ENCODE data around the gene MAML3.

Gene MAML3

GRCh38 chr4:140153718-140154571 lies at the start of gene MAML3:
Gene MAML3, minus strand, starts transcription at chr4:140154184. Its CDS starts 857 bp downstream, at chr4:140153327.
- no peak for TF ChIP-seq CTCF (IDR thresholded peaks at IDR 0.05; ENCODE audit: borderline replicate concordance, control extremely low read depth, extremely low read depth, insufficient read depth, missing control alignments)
- peak; percentile 65 for DNase-seq (ENCODE audit: low spot score)
- in situ Hi-C loops (cut with MboI; ENCODE audit: low sequenced_read_pairs, unreplicated experiment): no loop called here

- no peak for DNase-seq (ENCODE audit: low spot score)
- TF ChIP-seq CTCF (IDR thresholded peaks at IDR 0.05; ENCODE audit: borderline replicate concordance, control extremely low read depth, extremely low read depth, insufficient read depth, missing control alignments): no peak
- in situ Hi-C loops (cut with MboI; ENCODE audit: low sequenced_read_pairs, unreplicated experiment): no loop called here
These were observed 45.0 kb upstream of the MAML3 start for GRCh38 chr4:140198942-140199341.

- TF ChIP-seq CTCF (IDR thresholded peaks at IDR 0.05; ENCODE audit: borderline replicate concordance, control extremely low read depth, extremely low read depth, insufficient read depth, missing control alignments): no peak
- in situ Hi-C loops (cut with MboI; ENCODE audit: low sequenced_read_pairs, unreplicated experiment): no loop called here
- no peak for DNase-seq (ENCODE audit: low spot score)
These were observed 41.8 kb upstream of the MAML3 start for GRCh38 chr4:140195806-140196205.

GRCh38 chr4:140189805-140190204 lies 35.8 kb upstream of the MAML3 start:
- TF ChIP-seq CTCF (IDR thresholded peaks at IDR 0.05; ENCODE audit: borderline replicate concordance, control extremely low read depth, extremely low read depth, insufficient read depth, missing control alignments): no peak
- in situ Hi-C loops (cut with MboI; ENCODE audit: low sequenced_read_pairs, unreplicated experiment): no loop called here
- DNase-seq (ENCODE audit: low spot score): no peak

GRCh38 chr4:140188975-140189374 lies 35.0 kb upstream of the MAML3 start:
- no peak for DNase-seq (ENCODE audit: low spot score)
- TF ChIP-seq CTCF (IDR thresholded peaks at IDR 0.05; ENCODE audit: borderline replicate concordance, control extremely low read depth, extremely low read depth, insufficient read depth, missing control alignments): no peak
- in situ Hi-C loops (cut with MboI; ENCODE audit: low sequenced_read_pairs, unreplicated experiment): no loop called here

- TF ChIP-seq CTCF (IDR thresholded peaks at IDR 0.05; ENCODE audit: borderline replicate concordance, control extremely low read depth, extremely low read depth, insufficient read depth, missing control alignments): no peak
- no peak for DNase-seq (ENCODE audit: low spot score)
- in situ Hi-C loops (cut with MboI; ENCODE audit: low sequenced_read_pairs, unreplicated experiment): no loop called here
These were observed 33.3 kb upstream of the MAML3 start for GRCh38 chr4:140187316-140187695.
